IPS-18a (cell line): ENCODE data around the gene SCAPER.

Source experiments
- H3K27ac ChIP-seq: one replicate; pipeline ENCODE4 v1.5.1; 2013; ENCODE audit warnings: low read length
- H3K27me3 ChIP-seq: one replicate; pipeline ENCODE4 v1.6.1; 2013; ENCODE audit warnings: mild to moderate bottlenecking, low read length; ENCODE audit not compliant: control insufficient read depth, insufficient read depth
- H3K36me3 ChIP-seq: one replicate; pipeline ENCODE4 v1.6.1; 2013; ENCODE audit warnings: low read depth, low read length; ENCODE audit not compliant: control insufficient read depth
- H3K4me1 ChIP-seq: one replicate; pipeline ENCODE4 v1.6.1; 2013; ENCODE audit warnings: low read depth, low read length; ENCODE audit not compliant: control insufficient read depth
- H3K4me3 ChIP-seq: one replicate; pipeline ENCODE4 v1.5.1; 2013; ENCODE audit warnings: low read length
- H3K9ac ChIP-seq: one replicate; pipeline ENCODE4 v1.6.1; 2013; ENCODE audit warnings: mild to moderate bottlenecking, low read length, moderate library complexity
- H3K9me3 ChIP-seq: one replicate; pipeline ENCODE4 v1.6.1; 2013; ENCODE audit warnings: low read depth, low read length; ENCODE audit not compliant: control insufficient read depth

Gene SCAPER, protein sequence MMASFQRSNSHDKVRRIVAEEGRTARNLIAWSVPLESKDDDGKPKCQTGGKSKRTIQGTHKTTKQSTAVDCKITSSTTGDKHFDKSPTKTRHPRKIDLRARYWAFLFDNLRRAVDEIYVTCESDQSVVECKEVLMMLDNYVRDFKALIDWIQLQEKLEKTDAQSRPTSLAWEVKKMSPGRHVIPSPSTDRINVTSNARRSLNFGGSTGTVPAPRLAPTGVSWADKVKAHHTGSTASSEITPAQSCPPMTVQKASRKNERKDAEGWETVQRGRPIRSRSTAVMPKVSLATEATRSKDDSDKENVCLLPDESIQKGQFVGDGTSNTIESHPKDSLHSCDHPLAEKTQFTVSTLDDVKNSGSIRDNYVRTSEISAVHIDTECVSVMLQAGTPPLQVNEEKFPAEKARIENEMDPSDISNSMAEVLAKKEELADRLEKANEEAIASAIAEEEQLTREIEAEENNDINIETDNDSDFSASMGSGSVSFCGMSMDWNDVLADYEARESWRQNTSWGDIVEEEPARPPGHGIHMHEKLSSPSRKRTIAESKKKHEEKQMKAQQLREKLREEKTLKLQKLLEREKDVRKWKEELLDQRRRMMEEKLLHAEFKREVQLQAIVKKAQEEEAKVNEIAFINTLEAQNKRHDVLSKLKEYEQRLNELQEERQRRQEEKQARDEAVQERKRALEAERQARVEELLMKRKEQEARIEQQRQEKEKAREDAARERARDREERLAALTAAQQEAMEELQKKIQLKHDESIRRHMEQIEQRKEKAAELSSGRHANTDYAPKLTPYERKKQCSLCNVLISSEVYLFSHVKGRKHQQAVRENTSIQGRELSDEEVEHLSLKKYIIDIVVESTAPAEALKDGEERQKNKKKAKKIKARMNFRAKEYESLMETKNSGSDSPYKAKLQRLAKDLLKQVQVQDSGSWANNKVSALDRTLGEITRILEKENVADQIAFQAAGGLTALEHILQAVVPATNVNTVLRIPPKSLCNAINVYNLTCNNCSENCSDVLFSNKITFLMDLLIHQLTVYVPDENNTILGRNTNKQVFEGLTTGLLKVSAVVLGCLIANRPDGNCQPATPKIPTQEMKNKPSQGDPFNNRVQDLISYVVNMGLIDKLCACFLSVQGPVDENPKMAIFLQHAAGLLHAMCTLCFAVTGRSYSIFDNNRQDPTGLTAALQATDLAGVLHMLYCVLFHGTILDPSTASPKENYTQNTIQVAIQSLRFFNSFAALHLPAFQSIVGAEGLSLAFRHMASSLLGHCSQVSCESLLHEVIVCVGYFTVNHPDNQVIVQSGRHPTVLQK (N-terminal part only)

DNA sequence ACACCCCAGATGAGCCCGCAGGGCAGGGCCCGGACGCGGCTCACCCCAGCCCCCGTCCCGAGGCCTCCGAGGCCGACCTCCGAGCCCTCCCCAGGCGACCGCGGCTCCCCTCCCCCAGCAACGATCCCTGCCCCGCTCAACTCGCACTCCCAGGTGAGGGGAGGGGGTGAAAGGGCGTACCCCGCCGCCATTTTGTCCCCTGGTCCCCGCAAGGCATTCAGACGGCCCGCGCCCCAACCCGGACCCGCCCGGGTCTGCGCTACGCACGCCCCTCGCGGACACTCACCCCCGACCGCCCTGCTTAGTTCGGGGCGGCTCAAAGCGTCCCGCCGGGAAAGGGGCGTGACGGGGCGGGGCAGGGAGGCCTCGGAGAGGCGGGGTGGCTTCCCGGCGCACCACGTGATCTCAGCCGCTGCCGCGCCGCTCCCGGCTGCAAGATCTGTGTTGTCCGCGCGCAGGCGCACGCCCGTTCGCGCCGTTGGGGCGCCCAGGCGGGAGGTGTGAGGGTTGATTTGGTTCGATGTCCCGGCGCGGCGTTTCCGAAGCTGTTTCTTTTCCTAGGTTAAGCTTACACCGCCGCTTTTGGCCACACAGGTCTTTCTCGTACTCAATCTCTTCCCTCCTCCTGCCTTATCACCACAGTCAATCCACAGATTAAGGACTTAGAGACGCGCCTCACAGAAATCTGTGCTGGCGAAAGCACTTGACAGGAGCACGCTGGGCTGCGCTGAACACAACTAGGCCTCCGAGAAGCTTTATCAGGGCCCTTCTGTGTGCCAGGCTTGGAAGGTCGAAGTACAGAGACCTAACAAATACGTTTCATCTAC, at the start of gene SCAPER:
Gene SCAPER, minus strand, starts transcription at position 328 of the 827 bp plus-strand sequence. CDS start 21,523 bp downstream, outside the sequence.
- H3K27ac ChIP-seq, result no peak within 1 kb of the TSS
- H3K4me1 ChIP-seq, result peaks cover 7% of the 10 kb centered on the region
- H3K27me3 ChIP-seq, result peaks cover 24% of the 10 kb centered on the region

DNA sequence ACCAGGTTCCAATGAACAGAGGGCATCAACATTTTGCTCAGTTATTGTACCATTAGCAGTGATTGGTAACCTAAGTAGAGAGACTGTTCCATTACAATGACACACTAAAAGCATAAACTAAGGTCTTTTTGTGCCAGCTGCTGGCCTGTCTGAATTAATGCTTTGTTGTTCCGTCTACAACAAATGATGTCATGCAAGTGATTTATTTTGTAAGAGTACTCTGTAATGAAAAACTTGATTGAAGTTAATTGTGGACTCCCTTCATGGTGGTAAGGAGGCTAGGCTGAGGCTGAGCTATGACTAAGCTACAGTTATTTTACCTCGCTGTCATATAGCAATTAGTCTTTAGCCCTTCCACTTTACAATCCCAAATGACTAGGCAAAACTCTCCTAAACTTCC, 49.6 kb upstream of the SCAPER start:
- Histone ChIP-seq H3K9me3 (no peaks in the 10 kb centered on the region), H3K4me3 (no peak overlapping the region), H3K9ac (no peak overlapping the region), H3K4me1 (no peaks in the 10 kb centered on the region), H3K27ac (no peak overlapping the region), H3K27me3 (no peaks in the 10 kb centered on the region), H3K36me3 (peaks cover 13% of the 10 kb centered on the region)

More for the DNA sequence above, at the start of gene SCAPER:
- peak within 1 kb of the TSS; percentile 62 for H3K4me3 ChIP-seq
- H3K9me3 ChIP-seq, result no peaks in the 10 kb centered on the region
- H3K36me3 ChIP-seq, result no peaks in the 10 kb centered on the region
- H3K9ac ChIP-seq, result peak within 1 kb of the TSS; percentile 35

DNA sequence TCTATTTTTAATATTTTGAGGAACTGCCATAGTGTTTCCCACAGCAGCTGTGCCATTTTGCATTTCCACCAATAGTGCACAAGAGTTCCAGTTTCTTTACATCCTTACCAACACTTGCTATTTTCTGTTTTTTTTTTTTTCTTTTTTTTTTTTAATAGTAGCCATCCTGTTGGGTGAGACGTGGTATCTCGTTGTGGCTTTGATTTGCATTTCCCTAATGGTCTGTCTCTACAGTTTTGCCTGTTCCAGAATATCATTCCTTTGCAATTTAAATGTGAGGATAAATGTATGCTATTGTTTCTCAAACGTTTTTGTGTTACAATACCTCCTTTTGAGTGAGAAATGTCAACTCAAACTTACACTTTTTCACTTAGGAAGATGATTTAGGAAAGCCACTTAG, 48.8 kb upstream of the SCAPER start:
- no peak overlapping the region for H3K27ac ChIP-seq
- H3K4me3 ChIP-seq, result no peak overlapping the region
- H3K36me3 ChIP-seq, result peaks cover 20% of the 10 kb centered on the region
- no peaks in the 10 kb centered on the region for H3K4me1 ChIP-seq
- no peak overlapping the region for H3K9ac ChIP-seq
- H3K27me3 ChIP-seq, result no peaks in the 10 kb centered on the region
- H3K9me3 ChIP-seq, result no peaks in the 10 kb centered on the region

DNA sequence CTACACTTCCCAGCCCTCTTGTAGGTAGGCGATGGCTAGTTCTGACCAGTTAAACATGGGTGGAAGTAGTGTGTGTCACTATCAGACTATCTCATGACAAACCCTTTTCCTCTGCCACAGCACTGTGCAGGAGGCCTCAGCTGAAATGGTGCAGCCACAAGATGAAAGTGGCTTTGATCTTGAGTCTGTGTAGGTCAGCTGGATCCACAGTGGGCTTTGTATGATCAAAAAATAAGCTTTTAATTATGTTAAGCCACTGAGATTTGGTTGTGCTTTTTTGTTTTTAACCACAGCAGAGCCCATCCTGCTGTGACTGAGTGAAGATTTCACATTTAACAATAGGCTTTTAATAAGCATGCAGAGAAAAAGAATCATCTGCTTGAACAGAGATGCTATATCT, 46.1 kb upstream of the SCAPER start:
- H3K4me1 ChIP-seq, result no peaks in the 10 kb centered on the region
- no peak overlapping the region for H3K4me3 ChIP-seq
- H3K9ac ChIP-seq, result no peak overlapping the region
- no peaks in the 10 kb centered on the region for H3K9me3 ChIP-seq
- peaks cover 47% of the 10 kb centered on the region for H3K36me3 ChIP-seq
- no peaks in the 10 kb centered on the region for H3K27me3 ChIP-seq
- H3K27ac ChIP-seq, result no peak overlapping the region

DNA sequence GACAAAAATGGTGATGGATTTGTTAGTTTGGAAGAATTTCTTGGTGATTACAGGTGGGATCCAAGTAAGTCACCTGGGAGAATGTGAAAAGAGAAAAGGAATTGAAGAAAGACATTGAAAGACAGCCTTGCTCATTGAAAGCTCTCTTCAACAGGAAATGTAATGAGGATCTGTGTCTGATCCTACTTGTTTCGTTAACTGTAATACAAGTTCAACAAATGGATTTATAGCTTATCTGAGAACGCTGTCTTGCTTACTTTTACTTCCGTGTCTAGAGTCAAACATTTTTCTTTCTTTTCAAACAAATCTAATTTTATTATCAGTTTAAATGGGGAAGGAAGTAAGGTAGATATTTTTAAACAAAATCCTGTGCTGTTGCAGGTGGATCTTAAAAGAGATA, 42.3 kb upstream of the SCAPER start:
- Histone ChIP-seq H3K27ac (no peak overlapping the region), H3K36me3 (peaks cover 73% of the 10 kb centered on the region), H3K27me3 (no peaks in the 10 kb centered on the region), H3K9ac (no peak overlapping the region), H3K4me1 (no peaks in the 10 kb centered on the region), H3K9me3 (no peaks in the 10 kb centered on the region), H3K4me3 (no peak overlapping the region)

DNA sequence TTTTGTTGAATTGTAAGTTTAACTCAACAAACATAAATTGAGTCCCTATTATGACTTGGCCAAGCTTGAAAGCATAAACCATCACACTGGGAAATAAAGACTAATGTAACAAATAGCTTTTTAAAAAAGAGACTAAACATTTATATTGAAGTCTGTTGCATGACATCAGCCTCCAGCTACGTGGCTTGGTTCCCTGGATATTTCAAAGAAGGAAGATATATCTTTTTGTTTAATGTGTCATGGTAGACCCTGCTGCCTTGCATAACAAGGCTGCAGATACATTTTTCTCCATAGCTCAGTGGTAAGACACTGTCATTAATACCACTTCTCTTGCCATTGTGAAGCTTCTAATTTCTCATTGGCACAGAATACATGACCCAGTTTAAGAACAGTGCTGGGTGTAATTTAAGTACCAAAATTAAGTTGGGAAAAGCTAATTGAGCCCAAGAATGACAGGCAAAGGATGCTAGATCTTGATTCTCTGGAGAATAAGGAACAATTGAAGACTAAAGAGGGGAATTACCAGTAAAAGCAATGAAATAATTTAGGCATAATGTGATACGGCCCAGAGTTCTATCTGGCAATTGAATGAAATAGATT, 40.5 kb upstream of the SCAPER start:
- Histone ChIP-seq H3K27ac (no peak overlapping the region), H3K36me3 (peaks cover 77% of the 10 kb centered on the region), H3K27me3 (no peaks in the 10 kb centered on the region), H3K4me3 (no peak overlapping the region), H3K9ac (no peak overlapping the region), H3K4me1 (no peaks in the 10 kb centered on the region), H3K9me3 (no peaks in the 10 kb centered on the region)

DNA sequence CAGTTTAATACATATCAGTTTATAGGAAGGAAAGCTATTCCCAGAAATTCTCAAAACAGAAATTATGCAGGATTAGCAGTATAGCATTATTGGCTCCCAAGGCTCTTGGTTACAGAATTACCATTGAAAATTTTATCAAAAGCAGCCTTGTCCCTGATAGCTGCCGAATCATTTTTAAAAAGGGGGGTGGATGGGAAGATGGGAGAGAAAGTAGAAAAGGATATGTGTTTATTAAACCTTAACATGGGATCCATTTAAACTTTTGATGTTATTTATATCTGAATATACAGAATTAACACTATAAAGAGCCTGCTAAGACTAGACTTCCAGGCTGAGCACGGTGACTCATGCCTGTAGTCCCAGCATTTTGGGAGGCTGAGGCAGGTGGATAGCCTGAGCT, 37.2 kb upstream of the SCAPER start:
- H3K9ac ChIP-seq, result no peak overlapping the region
- H3K4me3 ChIP-seq, result no peak overlapping the region
- no peak overlapping the region for H3K27ac ChIP-seq
- H3K36me3 ChIP-seq, result peaks cover 73% of the 10 kb centered on the region
- no peaks in the 10 kb centered on the region for H3K9me3 ChIP-seq
- H3K4me1 ChIP-seq, result no peaks in the 10 kb centered on the region
- H3K27me3 ChIP-seq, result no peaks in the 10 kb centered on the region

DNA sequence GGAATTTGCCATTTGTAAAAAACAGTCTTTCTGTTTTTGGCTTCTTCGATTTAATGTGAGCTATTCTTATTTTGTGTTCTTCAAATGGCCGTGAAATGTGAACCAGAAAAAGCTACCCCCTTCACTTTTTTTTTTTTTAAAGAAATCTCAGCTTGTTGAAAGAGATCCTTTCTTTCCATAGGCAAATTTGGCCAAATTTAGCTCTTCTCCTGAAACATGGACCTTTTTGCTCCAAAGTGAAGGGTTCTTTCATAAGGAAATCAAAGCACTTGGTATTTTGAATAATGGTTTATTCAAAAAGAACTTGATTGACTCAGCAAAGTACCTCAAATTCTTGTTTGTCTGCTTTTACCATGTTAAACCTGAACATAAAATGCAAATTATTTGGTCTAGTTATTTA, 36.5 kb upstream of the SCAPER start:
- no peaks in the 10 kb centered on the region for H3K27me3 ChIP-seq
- H3K27ac ChIP-seq, result no peak overlapping the region
- H3K4me1 ChIP-seq, result no peaks in the 10 kb centered on the region
- no peak overlapping the region for H3K4me3 ChIP-seq
- H3K9ac ChIP-seq, result no peak overlapping the region
- peaks cover 72% of the 10 kb centered on the region for H3K36me3 ChIP-seq
- H3K9me3 ChIP-seq, result no peaks in the 10 kb centered on the region

DNA sequence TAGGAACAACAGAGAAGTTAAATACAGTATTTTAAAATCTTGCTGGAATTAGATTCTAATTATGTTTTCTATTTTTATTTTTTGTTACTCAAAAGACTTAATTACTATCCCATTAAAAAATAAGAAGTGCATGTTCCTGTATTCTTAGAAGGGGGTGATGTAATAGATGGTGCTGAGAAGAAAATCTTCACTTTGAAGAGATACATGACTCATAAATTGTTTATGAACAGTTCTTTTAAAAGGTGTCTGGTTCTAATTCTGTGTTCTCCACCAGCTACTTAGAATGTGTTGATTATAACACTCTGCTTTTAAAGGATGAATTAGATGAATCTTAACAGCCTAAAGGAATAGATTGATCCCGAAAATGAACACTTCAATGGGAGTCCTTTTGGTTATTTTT, 34.6 kb upstream of the SCAPER start:
- peaks cover 73% of the 10 kb centered on the region for H3K36me3 ChIP-seq

DNA sequence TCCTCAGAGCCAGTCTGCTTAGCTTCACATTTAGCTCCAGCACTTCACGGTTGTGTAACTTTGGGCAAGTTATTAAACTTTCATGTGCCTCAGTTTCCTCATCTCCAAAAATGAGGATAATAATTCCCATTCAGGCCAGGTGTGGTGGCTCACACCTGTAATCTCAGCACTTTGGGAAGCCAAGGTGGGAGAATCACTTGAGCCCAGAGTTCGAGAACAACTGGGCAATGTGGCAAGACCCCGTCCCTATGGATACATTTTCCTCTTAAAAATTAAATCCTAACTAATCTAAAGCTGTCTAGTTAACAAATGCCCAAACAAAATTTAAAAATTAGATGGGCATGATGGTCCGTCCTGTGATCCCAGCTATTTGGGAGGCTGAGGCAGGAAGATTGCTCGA, 33.6 kb upstream of the SCAPER start:
- peaks cover 73% of the 10 kb centered on the region for H3K36me3 ChIP-seq
- H3K27ac ChIP-seq, result no peak overlapping the region
- no peaks in the 10 kb centered on the region for H3K4me1 ChIP-seq
- H3K9ac ChIP-seq, result no peak overlapping the region
- H3K9me3 ChIP-seq, result no peaks in the 10 kb centered on the region
- H3K4me3 ChIP-seq, result no peak overlapping the region
- no peaks in the 10 kb centered on the region for H3K27me3 ChIP-seq

More for the DNA sequence above, 34.6 kb upstream of the SCAPER start:
- Histone ChIP-seq H3K27me3 (no peaks in the 10 kb centered on the region), H3K9ac (no peak overlapping the region), H3K4me3 (no peak overlapping the region), H3K27ac (no peak overlapping the region), H3K4me1 (no peaks in the 10 kb centered on the region), H3K9me3 (no peaks in the 10 kb centered on the region)
